ENCODE data around the gene ACTN2.

GRCh38 chr1:236800623-236801022 is 114.3 kb downstream of the ACTN2 start:
- TF ChIP-seq EP300 (IDR thresholded peaks at IDR 0.05) (no peak), CTCF (IDR thresholded peaks at IDR 0.05) (no peak), POLR2A (IDR thresholded peaks at IDR 0.05) (no peak)
